ENCODE results near the gene CC2D1A.
A peak's percentile ranks its signal among the peaks of the same experiment; 100 is the strongest.

The CC2D1A gene

DNA sequence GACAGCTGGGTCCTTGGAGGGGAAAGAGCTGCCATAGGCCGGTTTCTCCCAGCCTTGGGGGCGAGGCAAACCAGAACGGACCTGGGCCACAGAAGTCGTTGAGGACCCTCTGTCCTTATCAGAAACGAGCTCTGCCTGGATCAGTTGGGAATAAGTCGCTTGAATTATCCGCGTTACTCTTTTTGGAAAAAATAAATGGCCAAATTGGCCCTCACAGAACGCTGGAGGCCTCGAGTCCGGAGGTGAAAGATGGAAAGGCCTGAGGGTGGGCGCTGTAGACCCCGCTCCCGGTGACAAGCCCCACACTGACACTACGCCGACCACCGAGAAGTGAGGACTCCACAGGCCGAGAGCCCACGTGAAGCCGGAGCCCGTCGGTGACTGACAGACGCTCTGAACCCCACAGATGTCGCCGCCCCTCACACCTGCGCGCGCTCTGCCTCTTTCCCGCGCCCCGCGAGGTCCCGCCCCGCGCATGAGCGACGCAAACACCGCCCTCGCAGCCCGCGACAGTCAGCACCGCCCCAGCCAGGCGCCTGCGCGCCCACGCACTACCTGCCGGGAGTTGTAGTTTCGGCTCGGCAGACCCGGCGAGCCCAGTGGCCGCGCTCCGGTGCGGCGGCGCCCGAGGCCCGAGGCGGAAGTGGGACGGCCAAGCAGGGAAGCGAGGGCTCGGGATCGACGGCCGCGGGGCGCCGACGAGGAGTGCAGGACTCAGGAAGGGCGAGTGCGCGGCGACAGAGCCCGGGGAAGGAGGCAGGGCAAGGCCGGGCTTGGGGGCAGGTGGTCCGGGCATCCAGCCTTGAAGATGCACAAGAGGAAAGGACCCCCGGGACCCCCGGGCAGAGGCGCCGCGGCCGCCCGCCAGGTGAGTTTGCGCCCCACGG lies at the start of gene CC2D1A, which contains the start of gene BRME1:
Gene CC2D1A (plus strand): TSS at position 568 of the 887 bp plus-strand sequence. CDS start 241 bp downstream, at position 809.
Gene BRME1 (minus strand): TSS at position 484 of the 887 bp plus-strand sequence. CDS start 1,225 bp downstream, outside the sequence.
- peak; percentile 93 for DNase-seq

DNA sequence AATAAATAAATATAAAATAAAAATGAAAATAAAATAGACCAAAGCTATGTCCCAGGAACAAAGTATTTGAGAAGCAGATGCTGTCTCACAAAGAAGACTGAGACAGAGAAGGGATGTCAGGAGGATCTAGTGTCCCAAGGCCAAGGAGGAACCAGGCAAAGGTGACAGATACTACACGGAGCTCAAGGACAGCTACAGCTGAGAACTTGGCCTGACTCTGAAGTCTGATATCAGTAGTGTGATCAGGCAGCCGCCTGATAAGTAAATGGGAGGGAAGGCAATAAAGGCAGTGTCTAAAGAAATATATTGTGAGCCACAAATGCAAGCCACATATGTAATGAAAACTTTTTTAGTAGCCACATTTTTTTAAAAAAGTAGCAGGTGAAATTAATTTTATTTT lies 49.5 kb upstream of the CC2D1A start:
- DNase-seq = no peak

DNA sequence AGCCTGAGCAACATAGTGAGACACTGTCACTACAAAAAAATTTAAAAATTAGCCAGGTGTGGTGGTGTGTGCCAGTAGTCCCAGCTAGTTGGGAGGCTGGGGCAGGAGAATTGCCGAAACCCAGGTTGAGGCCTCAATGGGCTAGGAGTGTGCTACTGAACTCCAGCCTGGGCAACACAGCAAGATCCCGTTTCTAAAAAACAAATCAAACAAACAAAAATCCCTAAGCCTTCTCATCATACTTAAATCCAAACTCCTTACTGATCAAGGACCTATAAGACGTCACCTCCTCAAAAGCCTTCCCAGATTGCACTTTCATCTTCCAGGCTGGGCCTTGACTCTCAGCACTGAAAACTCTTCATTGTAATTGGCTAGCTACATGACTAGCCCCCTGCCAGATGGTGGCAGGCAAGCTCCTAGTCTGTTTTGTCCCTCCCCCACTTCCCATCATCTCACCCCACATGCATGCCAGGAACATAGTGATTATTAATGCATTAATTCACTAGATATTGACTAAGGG lies 46.6 kb upstream of the CC2D1A start:
- DNase-seq = no peak

DNA sequence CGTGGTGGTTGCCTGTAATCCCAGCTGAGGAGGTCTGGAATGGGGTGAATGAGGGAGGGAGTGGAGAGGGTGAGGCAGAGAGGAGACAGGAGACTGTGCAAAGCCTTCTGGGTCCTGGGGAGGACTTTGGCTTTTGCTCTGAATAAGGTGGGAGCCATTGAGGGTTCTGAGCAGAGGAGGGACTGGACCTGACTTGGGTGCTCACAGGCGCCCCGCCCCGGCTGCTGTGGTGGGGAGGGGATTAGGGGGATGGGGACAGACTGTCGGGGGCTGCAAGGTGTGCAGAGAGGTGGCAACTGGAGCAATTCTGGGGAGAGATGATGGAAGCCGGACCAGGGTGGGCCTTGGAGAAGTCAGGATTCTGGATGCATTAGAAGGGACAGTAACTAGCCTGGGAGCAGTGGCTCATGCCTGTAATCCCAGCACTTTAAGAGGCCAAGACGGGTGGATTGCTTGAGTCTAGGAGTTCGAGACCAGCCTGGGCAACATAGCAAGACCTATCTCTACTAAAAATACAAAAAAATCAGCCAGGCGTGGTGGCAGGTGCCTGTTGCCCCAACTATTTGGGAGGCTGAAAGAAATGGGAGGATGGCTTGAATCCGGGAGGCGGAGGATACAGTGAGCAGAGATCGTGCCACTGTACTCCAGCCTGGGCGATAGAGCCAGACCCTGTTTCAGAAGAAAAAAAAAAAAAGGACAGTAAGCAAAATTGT lies 45.2 kb upstream of the CC2D1A start:
- DNase-seq = no peak

GRCh38 chr19:13861392-13861713 lies 44.6 kb upstream of the CC2D1A start:
- no peak for DNase-seq

DNA sequence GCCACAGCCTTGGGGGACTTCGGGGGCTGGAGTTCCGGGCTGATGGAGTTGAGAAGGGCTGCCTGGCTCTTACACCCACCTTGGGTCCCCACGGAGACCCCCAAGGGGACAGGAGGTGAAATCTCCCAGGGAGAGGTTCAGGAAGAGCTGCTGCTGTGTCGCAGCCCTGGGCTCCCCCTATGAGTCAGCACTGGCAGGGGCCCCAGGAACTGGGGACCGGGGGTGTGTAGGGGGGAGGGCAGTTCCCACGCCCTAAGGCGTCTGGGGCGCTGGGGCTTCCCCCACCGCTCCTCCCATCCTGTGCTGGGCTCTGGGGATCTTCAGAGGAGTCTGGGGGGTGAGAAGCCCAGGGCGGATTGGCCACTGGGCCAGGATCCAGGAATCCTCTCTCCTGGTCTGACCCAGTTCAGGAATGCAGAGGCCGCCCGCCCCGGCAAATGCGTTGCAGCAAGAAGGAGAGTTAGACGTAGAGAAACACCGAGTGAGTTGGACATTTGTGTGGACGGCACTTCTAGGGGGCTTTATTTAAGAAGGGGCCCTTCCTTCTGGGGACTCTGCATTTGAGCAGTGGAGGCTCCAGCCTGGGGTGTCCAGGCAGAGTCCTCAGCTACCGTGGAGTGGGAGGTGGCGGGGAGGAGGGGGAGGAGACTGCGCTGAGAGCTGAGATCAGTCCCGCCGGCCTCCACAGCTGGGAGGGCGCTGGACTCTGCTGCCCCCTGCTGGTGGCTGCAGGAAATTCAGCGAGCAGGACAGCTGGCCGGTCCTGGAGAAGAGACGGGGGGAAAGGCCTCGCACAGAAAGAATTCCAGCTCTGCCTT lies 44.1 kb upstream of the CC2D1A start:
- DNase-seq = peak; percentile 97

DNA sequence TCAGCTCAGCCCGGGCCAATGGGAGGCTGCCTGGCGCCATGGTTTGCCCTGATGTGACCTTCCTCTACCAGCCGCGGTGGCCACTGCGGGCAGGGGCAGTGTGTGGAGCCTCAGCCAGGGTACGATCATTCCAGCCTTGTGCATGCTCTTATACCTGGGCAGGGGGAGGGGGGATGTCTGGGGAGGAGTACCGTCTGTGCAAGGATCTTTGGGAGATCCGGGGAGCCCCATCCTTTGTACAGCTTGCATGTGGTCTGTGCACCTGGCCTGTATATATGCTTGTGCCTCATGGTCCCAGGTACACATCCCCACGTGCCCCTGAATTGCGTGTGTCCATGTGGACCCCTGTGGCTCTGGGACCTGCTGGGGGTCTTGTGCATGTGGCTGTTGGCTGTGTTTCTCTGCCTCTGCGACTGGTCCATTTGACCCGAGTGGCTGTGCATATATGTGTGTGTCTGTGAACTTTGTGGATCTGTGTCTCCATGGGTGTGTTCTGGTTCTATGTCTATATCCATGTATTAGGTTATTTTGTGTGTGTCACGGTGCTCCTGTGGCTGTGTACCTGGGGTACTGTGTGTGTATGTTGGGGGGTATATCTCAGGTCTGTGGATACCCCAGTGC lies 41.8 kb upstream of the CC2D1A start:
- DNase-seq = no peak

DNA sequence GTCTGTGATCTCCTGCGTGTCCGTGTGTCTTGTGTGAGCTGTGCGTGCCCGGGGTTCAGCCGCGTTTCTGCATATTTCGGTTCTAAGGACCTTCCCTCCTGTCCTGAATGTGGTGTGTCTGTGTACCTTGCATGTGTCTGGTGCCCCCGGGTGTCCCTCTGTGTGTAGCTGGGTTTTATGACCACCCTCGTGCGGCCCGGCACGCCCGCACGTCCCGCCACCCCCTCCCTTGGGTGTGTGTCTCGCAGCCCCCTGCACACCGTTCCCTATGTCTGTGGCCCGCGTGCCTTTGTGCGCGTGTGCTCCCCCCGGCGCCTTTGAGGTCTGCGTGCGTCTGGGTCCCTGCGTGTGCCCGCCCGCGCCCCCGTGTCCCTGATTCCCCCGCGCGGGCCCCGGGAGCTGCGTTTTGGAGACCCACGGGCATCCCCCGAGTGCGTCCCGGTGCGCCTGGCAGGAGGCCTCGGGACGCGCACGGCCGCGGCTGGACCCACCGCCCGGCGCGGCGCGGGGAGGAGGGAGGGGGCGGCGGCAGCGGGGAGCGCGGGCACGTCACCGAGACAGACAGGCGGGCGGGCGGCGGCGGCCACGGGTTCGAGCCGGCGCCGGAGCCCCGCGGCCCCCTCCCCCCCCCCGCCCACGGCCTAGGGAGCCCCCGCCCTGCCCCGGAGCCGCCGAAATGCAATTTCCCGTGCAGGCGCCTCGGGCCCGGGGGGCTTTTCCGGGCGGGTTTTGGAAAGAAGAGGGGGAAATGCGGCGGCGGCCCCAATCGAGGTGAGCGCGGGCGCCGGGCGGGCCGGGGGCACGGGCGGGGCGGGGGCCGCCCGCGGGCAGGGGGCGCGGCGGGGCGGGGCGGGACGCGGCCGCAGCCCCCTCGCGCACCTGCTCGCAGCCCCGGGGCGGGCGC lies 41.1 kb upstream of the CC2D1A start:
- DNase-seq = no peak

GRCh38 chr19:13865571-13866462 lies 40.2 kb upstream of the CC2D1A start:
- DNase-seq = no peak

DNA sequence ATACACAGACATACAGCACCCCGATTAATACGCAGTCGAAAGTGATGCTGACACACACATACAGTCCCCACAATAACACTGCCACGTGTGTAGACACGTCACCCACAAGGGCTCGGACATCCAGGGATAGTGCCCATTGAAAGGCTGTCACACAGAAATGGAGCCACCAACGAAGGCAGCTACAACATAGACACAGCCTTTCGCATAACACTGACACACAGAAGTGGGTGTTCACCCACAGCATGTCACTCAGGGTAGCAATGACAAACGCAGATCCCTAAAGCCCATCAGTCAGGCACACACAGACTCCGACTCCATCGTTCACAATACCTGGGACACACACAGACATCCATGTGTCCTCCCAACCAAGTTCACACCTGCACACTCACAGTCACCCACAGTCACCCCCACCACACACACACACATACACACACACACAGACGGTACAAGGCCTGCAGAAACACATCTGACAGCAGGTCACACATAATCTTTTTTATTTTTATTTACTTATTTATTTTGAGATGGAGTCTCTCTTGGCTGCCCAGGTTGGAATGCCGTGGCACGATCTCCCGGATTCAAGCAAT lies 39.4 kb upstream of the CC2D1A start:
- no peak for DNase-seq

GRCh38 chr19:13868663-13869062 lies 37.3 kb upstream of the CC2D1A start:
- DNase-seq = no peak

GRCh38 chr19:13869281-13869680 lies 36.7 kb upstream of the CC2D1A start:
- no peak for DNase-seq

GRCh38 chr19:13870873-13871272 lies 35.1 kb upstream of the CC2D1A start:
- peak; percentile 70 for DNase-seq

- no peak for DNase-seq
These were observed 33.7 kb upstream of the CC2D1A start for GRCh38 chr19:13872339-13872694.

- DNase-seq = peak; percentile 77
These were observed 33.2 kb upstream of the CC2D1A start for GRCh38 chr19:13872695-13873389.

- peak; percentile 72 for DNase-seq
These were observed 32.0 kb upstream of the CC2D1A start for GRCh38 chr19:13873834-13874515.

DNA sequence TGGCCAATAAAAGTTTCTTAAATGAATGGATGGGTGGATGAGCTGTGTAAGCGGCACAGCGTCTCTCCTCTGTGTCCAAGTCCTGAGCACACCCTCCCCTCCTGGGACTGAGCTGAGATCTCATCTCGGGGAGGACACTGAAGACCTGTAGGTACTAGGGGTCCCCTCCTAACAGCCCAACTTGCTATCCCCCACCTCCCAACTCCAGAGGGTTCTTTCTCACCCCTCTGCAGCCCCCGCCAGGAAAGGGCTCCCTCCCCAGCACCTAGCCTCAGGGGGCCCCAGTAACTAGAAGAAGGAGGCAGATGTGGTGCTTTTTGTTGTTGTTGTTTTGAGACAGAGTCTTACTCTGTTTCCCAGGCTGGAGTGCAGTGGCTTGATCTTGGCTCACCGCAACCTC lies 30.2 kb upstream of the CC2D1A start:
- DNase-seq = no peak

DNA sequence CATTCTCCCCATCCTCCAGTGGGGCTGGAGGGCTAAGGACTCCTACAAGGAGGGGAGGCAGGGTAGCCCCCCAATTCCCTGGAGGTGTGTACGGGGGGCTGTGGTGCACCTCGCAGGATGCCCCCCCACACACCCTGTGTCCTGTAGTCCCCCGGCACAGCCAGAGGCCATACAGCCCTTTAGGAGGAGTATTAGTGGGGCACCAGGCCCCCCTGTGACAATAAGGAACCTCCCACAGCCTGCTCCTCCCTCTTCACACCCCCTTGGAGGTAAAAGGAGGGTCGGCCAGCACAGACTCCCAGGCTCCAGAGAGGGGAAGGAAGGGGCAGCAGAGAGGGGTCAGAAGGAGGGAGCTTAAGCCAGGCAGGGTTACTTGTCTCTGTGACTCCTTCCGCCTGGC lies 29.2 kb upstream of the CC2D1A start, which contains the start of gene NANOS3:
Gene NANOS3 (plus strand): TSS at position 301 of the 400 bp plus-strand sequence. CDS start 115 bp downstream, outside the sequence.
- DNase-seq = no peak

DNA sequence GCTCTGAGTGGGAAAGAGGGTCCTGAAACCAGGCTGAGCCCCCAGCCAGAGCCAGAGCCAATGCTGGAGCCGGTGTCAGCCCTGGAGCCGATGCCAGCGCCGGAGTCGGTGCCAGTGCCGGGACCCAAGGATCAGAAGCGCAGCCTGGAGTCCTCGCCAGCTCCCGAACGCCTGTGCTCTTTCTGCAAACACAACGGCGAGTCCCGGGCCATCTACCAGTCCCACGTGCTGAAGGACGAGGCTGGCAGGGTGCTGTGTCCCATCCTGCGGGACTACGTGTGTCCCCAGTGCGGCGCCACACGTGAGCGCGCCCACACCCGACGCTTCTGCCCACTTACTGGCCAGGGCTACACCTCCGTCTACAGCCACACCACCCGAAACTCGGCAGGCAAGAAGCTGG lies 28.7 kb upstream of the CC2D1A start:
- no peak for DNase-seq

Measured in islet precursor cell (in vitro differentiated cells).